Measurements from ENCODE around the gene KITLG. TPM values are rescaled to one million over a fixed set of nuclear protein-coding genes. Genes with fewer than 3 reads are reported as not detected.

KITLG gene
- total RNA-seq, 6 experiments from 2014 or later = 0.67 to 2.8 (median 1.1) TPM

- no peaks in the 10 kb centered on the region for H3K4me1 ChIP-seq
- DNase-seq = no peak
- TF ChIP-seq POLR2A (IDR thresholded peaks at IDR 0.05) = no peak
- no peak for TF ChIP-seq CTCF (IDR thresholded peaks at IDR 0.05)
- no peaks in the 10 kb centered on the region for H3K9me3 ChIP-seq
- 75% methylated on average over 3 of the region's 3 CpGs for WGBS (ENCODE audit: insufficient coverage, low coverage, low lambda C conversion rate, missing lambda C conversion rate)
- intact Hi-C loops (cut with DNase I) = no loop called here
- no peak overlapping the region for H3K4me3 ChIP-seq
- no peak overlapping the region for H3K27ac ChIP-seq
- H3K27me3 ChIP-seq = no peaks in the 10 kb centered on the region
- ATAC-seq = no peak
- no peaks in the 10 kb centered on the region for H3K36me3 ChIP-seq
Measured at GRCh38 chr12:88503281-88503703, 77.0 kb downstream of the KITLG start.

DNA sequence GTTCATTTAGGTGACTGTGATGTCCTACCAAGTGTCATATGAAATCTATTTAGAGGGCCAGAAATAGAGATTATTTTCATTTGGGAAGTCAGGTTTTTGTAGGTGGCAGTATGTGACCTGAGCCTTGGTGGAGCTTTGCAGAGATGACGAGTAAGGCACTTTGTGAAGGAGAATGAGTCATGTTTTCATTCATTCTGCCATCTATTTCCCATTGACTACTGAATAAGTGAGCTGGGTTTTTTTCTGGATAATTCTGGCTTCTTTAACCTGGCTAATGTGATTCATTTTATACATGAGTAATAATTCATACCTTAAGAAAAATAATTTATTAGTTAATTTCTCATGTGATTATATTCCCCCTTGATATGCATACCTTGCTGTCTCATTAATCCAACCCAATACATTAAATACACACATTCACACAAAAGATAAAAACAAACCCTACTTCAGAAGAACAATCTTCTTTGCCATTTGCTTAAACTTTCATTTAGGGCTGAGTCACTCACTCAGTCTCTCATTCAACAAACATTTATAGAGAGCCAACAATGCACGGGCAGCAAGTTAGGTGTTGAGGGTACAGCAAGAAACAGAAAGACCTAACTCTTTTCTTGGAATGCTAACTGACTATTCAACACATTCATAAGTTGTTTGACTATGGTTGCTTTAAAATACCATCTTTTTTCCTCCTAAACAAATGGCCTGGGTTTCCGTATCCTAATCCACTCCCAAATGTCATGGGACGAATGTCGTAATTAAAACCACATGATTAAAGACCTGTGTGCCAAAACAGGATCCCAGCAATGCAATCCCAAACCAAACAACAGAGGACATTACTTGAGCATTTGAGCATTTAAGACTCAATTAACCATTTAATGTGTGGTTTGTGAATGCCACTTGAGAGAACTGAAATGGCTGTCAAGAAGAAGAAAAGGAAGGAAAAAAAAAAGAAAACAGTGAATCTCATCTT is 78.0 kb downstream of the KITLG start:
- no peaks in the 10 kb centered on the region for H3K9me3 ChIP-seq
- ATAC-seq (peak in 2 of 4 donors; percentile 84 to 89), DNase-seq (no peak)
- intact Hi-C loops (cut with DNase I) = no loop called here
- no peaks in the 10 kb centered on the region for H3K27me3 ChIP-seq
- WGBS (ENCODE audit: insufficient coverage, low coverage, low lambda C conversion rate, missing lambda C conversion rate) = 52% methylated on average over 5 of the region's 5 CpGs
- H3K4me3 ChIP-seq = no peak overlapping the region
- no peaks in the 10 kb centered on the region for H3K4me1 ChIP-seq
- TF ChIP-seq CTCF (IDR thresholded peaks at IDR 0.05) (no peak), POLR2A (IDR thresholded peaks at IDR 0.05) (no peak)
- no peaks in the 10 kb centered on the region for H3K36me3 ChIP-seq
- H3K27ac ChIP-seq = no peak overlapping the region

GRCh38 chr12:88496891-88497371 is 83.3 kb downstream of the KITLG start:
- WGBS (ENCODE audit: insufficient coverage, low coverage, low lambda C conversion rate, missing lambda C conversion rate) = 85% methylated on average over 2 of the region's 3 CpGs
- no peaks in the 10 kb centered on the region for H3K9me3 ChIP-seq
- intact Hi-C loops (cut with DNase I) = no loop called here
- no peaks in the 10 kb centered on the region for H3K4me1 ChIP-seq
- TF ChIP-seq POLR2A (IDR thresholded peaks at IDR 0.05) (no peak), CTCF (IDR thresholded peaks at IDR 0.05) (no peak)
- H3K36me3 ChIP-seq = no peaks in the 10 kb centered on the region
- ATAC-seq (no peak), DNase-seq (no peak)
- H3K27ac ChIP-seq = no peak overlapping the region
- H3K27me3 ChIP-seq = no peaks in the 10 kb centered on the region
- H3K4me3 ChIP-seq = no peak overlapping the region

DNA sequence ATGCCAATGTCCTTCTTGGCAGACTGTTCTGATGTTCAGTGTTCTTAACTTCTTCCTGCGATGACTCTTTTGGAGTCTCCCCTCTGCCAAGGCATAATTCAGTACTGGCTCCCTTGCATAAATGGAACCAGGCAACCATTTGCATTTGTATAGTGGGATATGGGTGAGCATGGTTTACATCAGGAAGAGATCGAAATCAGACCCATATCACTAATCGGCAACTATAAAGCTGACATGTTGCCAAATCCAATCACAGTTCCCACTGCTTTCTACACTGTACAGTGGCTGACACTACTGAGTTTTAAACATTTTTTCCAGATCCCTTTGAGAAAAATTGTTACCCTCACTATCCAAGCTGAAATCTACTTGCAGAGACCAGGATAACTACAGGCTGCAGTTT is 83.8 kb downstream of the KITLG start:
- H3K9me3 ChIP-seq = no peaks in the 10 kb centered on the region
- no peaks in the 10 kb centered on the region for H3K27me3 ChIP-seq
- TF ChIP-seq CTCF (IDR thresholded peaks at IDR 0.05) (no peak), POLR2A (IDR thresholded peaks at IDR 0.05) (no peak)
- DNase-seq = no peak
- intact Hi-C loops (cut with DNase I) = no loop called here
- no peaks in the 10 kb centered on the region for H3K36me3 ChIP-seq
- no peaks in the 10 kb centered on the region for H3K4me1 ChIP-seq
- H3K4me3 ChIP-seq = no peak overlapping the region
- no peak for ATAC-seq
- 93% methylated on average over 3 of the region's 3 CpGs for WGBS (ENCODE audit: insufficient coverage, low coverage, low lambda C conversion rate, missing lambda C conversion rate)
- no peak overlapping the region for H3K27ac ChIP-seq
